OCI-LY3 (cell line): ENCODE data around the gene SFXN3.
A peak's percentile ranks its signal among the peaks of the same experiment; 100 is the strongest.

Source experiments
- H2AFZ ChIP-seq: fragments of 200-600, 300-600 bp; shearing (Covaris generic); 2 replicates; pipeline ENCODE4 v1.6.0; 2014; ENCODE audit warnings: antibody characterized with exemption, low read depth, low read length
- H3K27ac ChIP-seq: fragments of 200-600, 300-600 bp; sonication (generic); 2 replicates; pipeline ENCODE4 v1.5.1; 2014; ENCODE audit warnings: mild to moderate bottlenecking, low read length, moderate library complexity, mixed read lengths
- H3K27me3 ChIP-seq: fragments of 200-600, 300-600 bp; sonication (generic); 2 replicates; pipeline ENCODE4 v1.6.1; 2014; ENCODE audit warnings: low read depth, low read length, mixed read lengths
- H3K36me3 ChIP-seq: fragments of 200-600, 300-600 bp; sonication (generic); replicated peaks from 2 replicates; pipeline ENCODE3; 2014; ENCODE audit warnings: low read depth, low read length, mixed read lengths
- H3K4me1 ChIP-seq: fragments of 300-600, 200-600 bp; sonication (generic); 2 replicates; pipeline ENCODE4 v1.6.1; 2014; ENCODE audit warnings: low read length, mixed read lengths
- H3K4me2 ChIP-seq: fragments of 200-600, 300-600 bp; sonication (generic); 2 replicates; pipeline ENCODE4 v1.6.1; 2014; ENCODE audit warnings: low read length, mixed read lengths
- H3K4me3 ChIP-seq: fragments of 300-600, 200-600 bp; sonication (generic); 2 replicates; pipeline ENCODE4 v1.5.1; 2014; ENCODE audit warnings: antibody characterized with exemption, mild to moderate bottlenecking, low read length, moderate library complexity
- H3K79me2 ChIP-seq: fragments of 300-600, 200-600 bp; shearing (Covaris generic); 2 replicates; pipeline ENCODE4 v1.6.1; 2014; ENCODE audit warnings: mild to moderate bottlenecking, low read length, mixed read lengths
- H3K9ac ChIP-seq: fragments of 300-600, 200-600 bp; shearing (Covaris generic); 2 replicates; pipeline ENCODE4 v1.6.0; 2014; ENCODE audit warnings: mild to moderate bottlenecking, low read length, moderate library complexity
- H3K9me3 ChIP-seq: fragments of 200-600, 300-600 bp; shearing (Covaris generic); 2 replicates; pipeline ENCODE4 v1.6.1; 2014; ENCODE audit warnings: low read length, mixed read lengths; ENCODE audit not compliant: insufficient read depth
- H4K20me1 ChIP-seq: fragments of 200-600, 300-600 bp; sonication (generic); 2 replicates; pipeline ENCODE4 v1.6.1; 2016; ENCODE audit warnings: low read length, mixed read lengths; ENCODE audit not compliant: insufficient read depth
- EZH2phosphoT487 ChIP-seq: fragments of 200-600 bp; shearing (Covaris generic); IDR thresholded peaks from 2 replicates; pipeline ENCODE4 v1.6.1; 2018; ENCODE audit warnings: antibody characterized with exemption, mixed run types, low read depth
- TF ChIP-seq, protein P1 (sequence below): fragments of 200-600, 300-600 bp; sonication (generic); IDR thresholded peaks from 2 replicates; pipeline ENCODE4 v1.5.1; 2014; ENCODE audit warnings: antibody characterized with exemption, low read length, low read depth

SFXN3 gene

DNA sequence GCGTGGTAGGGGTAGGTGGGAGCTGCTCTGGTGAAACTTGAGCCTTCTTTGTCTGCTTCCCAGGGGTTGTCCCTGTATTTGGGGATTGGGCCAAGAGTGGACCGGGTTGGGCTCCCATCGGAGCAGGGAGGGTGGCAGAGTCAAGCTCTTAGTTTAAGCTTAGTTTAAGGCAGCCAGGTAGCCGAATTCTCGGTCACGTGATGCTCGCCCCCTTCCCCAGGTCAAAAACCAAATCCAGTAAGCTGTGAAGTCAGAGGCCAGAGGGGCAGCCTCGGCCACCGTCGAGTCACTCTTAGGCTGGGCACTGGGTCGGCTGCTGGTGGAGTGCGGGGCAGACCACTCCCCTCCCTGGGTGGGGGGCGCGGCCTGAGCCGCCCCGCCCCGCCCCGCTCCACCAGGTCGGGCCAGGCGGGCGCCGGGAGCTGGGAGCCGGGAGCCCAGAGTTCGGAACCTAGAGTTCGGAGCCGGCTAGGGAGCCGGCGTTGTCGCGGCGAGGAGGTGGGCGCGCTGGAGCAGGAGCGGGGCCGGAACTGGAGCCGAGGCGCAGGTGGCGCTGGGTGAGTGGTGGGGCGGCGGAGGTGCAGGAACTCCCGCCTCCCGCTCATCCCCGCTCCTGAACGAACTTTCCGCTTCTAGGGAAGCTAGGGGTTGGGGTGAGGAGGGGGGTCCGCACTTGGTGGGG, 34.2 kb upstream of the SFXN3 start:
- H3K27ac ChIP-seq: peak overlapping the region; percentile 81
- H4K20me1 ChIP-seq: no peaks in the 10 kb centered on the region
- TF ChIP-seq EZH2phosphoT487: no peak
- TF ChIP-seq, protein P1, sequence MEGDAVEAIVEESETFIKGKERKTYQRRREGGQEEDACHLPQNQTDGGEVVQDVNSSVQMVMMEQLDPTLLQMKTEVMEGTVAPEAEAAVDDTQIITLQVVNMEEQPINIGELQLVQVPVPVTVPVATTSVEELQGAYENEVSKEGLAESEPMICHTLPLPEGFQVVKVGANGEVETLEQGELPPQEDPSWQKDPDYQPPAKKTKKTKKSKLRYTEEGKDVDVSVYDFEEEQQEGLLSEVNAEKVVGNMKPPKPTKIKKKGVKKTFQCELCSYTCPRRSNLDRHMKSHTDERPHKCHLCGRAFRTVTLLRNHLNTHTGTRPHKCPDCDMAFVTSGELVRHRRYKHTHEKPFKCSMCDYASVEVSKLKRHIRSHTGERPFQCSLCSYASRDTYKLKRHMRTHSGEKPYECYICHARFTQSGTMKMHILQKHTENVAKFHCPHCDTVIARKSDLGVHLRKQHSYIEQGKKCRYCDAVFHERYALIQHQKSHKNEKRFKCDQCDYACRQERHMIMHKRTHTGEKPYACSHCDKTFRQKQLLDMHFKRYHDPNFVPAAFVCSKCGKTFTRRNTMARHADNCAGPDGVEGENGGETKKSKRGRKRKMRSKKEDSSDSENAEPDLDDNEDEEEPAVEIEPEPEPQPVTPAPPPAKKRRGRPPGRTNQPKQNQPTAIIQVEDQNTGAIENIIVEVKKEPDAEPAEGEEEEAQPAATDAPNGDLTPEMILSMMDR: no peak
- H2AFZ ChIP-seq: peak overlapping the region; percentile 64; the same call in 1 of the 2 replicates
- peak overlapping the region; percentile 99 for H3K4me2 ChIP-seq
- peak overlapping the region; percentile 92 for H3K9ac ChIP-seq
- H3K27me3 ChIP-seq: no peaks in the 10 kb centered on the region
- H3K9me3 ChIP-seq: no peaks in the 10 kb centered on the region
- peak overlapping the region; percentile 84 for H3K4me3 ChIP-seq
- H3K79me2 ChIP-seq: peaks cover 6% of the 10 kb centered on the region; the same call in 1 of the 2 replicates
- H3K36me3 ChIP-seq: no peaks in the 10 kb centered on the region
- peaks cover 14% of the 10 kb centered on the region for H3K4me1 ChIP-seq

DNA sequence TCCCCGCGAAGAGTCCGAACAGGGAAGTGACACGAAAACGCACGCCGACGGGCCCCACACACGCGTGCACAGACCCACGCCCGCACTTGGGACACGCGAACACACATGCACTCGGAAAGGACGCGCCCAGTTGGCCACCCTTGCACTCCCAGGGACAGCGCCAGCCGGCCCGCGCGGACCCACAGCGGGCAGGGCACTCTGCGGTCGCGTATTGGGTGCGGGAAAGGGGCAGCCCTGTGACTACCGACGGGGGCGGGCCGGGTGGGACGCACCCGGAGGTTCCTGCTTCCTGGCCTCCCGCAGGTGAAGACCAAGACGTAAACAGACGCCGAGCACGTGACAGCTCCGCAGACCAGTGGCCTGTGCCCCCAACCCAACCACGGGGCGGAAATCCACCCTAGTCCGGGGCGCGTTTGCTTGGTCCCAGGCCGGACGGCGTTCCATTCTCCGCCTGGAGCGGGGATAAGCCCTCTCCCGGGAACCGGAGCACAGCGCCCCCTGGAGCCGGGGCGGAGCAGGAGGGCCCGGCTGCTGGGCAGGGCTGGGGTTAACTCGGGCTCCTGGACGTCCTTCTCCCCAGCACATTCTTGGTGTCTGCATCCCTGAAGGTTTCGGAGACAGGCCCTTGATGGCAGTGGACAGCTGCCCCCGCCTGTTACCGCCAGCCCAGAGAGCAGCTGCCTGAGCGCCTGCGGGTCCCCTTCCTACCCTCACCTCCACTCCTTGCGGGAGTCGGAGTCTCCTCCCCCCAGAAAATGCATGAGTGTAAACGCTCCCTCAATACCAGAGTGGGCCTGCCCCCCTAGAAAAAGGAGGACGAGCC, 33.5 kb upstream of the SFXN3 start:
- no peaks in the 10 kb centered on the region for H3K36me3 ChIP-seq
- TF ChIP-seq, protein P1: peak; percentile 61
- TF ChIP-seq EZH2phosphoT487: no peak
- no peaks in the 10 kb centered on the region for H4K20me1 ChIP-seq
- peak overlapping the region; percentile 81 for H3K27ac ChIP-seq
- no peaks in the 10 kb centered on the region for H3K9me3 ChIP-seq
- H3K4me2 ChIP-seq: peak overlapping the region; percentile 99
- peaks cover 6% of the 10 kb centered on the region; the same call in 1 of the 2 replicates for H3K79me2 ChIP-seq
- peak overlapping the region; percentile 84 for H3K4me3 ChIP-seq
- H3K27me3 ChIP-seq: no peaks in the 10 kb centered on the region
- peak overlapping the region; percentile 92 for H3K9ac ChIP-seq
- H3K4me1 ChIP-seq: peaks cover 14% of the 10 kb centered on the region
- peak overlapping the region; percentile 64; the same call in 1 of the 2 replicates for H2AFZ ChIP-seq

DNA sequence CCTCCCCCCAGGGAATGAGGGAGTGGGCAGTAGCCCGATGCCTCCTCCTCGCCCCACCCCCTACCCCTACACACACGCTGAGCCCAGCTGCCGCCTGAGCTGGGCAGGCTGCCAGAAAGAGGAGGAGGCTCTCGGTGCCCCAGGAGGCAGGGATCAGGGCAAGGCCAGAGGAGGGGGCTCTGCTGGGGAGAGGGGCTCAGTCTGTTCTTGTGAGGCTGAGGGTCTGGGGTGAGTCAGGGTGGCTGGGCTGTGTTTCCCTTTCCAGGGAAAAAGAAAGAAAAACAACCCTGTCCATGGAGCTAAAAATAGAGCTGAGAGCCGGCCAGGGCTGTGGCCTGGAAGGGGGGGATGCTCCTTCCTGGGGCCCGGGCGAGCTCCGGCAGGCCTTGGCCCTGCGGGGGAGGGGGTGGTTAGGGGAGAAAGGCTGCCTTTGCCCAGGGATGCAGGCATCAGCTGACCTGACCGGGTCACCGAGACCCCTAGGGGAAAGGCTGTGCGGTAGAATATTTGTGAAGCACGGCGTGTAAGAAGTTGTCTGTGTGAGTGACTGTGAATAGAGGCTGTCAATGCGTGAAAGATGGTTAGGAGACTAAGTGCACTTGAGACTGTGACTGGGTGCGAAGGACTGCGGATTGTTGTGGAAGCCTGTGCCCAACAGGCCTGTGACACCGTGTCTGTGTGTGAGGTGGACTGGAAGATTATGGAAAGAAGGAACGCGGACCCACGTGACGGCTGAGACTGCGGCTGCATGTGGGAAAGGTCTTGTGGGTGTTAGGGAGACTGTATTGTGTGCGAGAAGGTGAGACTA, 32.6 kb upstream of the SFXN3 start:
- peaks cover 6% of the 10 kb centered on the region; the same call in 1 of the 2 replicates for H3K79me2 ChIP-seq
- H3K4me3 ChIP-seq: peak overlapping the region; percentile 84
- peak overlapping the region; percentile 65; the same call in 1 of the 2 replicates for H2AFZ ChIP-seq
- H3K4me1 ChIP-seq: peaks cover 14% of the 10 kb centered on the region
- H3K27ac ChIP-seq: peak overlapping the region; percentile 81
- H3K36me3 ChIP-seq: no peaks in the 10 kb centered on the region
- no peaks in the 10 kb centered on the region for H3K27me3 ChIP-seq
- no peaks in the 10 kb centered on the region for H4K20me1 ChIP-seq
- H3K9me3 ChIP-seq: no peaks in the 10 kb centered on the region
- TF ChIP-seq EZH2phosphoT487: no peak
- TF ChIP-seq, protein P1: no peak
- H3K9ac ChIP-seq: peak overlapping the region; percentile 92
- peak overlapping the region; percentile 99 for H3K4me2 ChIP-seq
